ENCODE results near the gene MAPRE3. TPM values are rescaled to one million over a fixed set of nuclear protein-coding genes. Genes with fewer than 3 reads are reported as not detected.
A peak's percentile ranks its signal among the peaks of the same experiment; 100 is the strongest.

MAPRE3 gene
- total RNA-seq, 2 experiments from 2014 or later, result 3.4 to 4.5 TPM

DNA sequence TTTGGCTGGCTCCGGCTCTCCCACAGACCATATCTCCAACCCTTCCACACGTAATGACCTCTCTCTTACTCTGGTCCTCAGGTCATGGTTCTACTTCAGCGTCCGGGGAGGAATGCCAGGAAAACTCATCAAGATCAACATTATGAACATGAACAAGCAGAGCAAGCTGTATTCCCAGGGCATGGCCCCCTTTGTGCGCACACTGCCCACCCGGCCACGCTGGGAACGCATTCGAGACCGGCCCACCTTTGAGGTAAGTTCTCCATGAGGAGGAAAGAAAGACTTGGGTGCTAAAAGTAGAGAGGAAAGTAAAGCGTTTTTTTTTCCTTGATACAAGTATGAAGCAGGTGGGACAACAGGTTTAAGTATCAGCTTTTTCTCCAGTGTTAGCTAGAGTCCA is 82.9 kb downstream of the MAPRE3 start:
- Mint-ChIP-seq H3K36me3 (ENCODE audit: low read depth) (peaks cover 50% of the 10 kb centered on the region), H3K9me3 (no peaks in the 10 kb centered on the region), H3K4me1 (ENCODE audit: low read depth) (peaks cover 27% of the 10 kb centered on the region), H3K4me3 (peak overlapping the region; percentile 96), H3K27me3 (peaks cover 15% of the 10 kb centered on the region), H3K27ac (peak overlapping the region; percentile 15)
- no peak overlapping the region for H3K4me3 ChIP-seq (ENCODE audit: low read length)
- H3K27ac ChIP-seq (ENCODE audit: low read depth in 1 of 2, low read length in 2 of 2), result no peak overlapping the region
- peaks cover 20% of the 10 kb centered on the region for H3K4me1 ChIP-seq (ENCODE audit: insufficient read depth, low read length)
- DNase-seq (peak in 1 of 14 experiments; percentile 19), ATAC-seq (ENCODE audit: poor library complexity) (no peak)
- intact Hi-C loops (cut with DNase I, micrococcal nuclease), result loop anchor here in 1 of 2 experiments (5.0 kb wide), 1 partner anchor 159 kb away; the partner anchor contains the start of genes ATRAID and SLC5A6
- ChIA-PET POLR2A (interaction anchor here (3.0 to 13.4 kb wide), 3 partner anchors 8 to 31 kb away, joined by 26 to 301 read pairs (median 113); partner anchors contain the start of genes KHK and OST4), CTCF (interaction anchor here (0.9 to 1.4 kb wide), 2 partner anchors 18 to 92 kb away, joined by 3 to 4 read pairs; partner anchors contain the start of gene OST4)
- H3K27me3 ChIP-seq (ENCODE audit: control insufficient read depth in 1 of 2, insufficient read depth in 2 of 2, low read length in 2 of 2), result no peaks in the 10 kb centered on the region
- TF ChIP-seq, protein P1, sequence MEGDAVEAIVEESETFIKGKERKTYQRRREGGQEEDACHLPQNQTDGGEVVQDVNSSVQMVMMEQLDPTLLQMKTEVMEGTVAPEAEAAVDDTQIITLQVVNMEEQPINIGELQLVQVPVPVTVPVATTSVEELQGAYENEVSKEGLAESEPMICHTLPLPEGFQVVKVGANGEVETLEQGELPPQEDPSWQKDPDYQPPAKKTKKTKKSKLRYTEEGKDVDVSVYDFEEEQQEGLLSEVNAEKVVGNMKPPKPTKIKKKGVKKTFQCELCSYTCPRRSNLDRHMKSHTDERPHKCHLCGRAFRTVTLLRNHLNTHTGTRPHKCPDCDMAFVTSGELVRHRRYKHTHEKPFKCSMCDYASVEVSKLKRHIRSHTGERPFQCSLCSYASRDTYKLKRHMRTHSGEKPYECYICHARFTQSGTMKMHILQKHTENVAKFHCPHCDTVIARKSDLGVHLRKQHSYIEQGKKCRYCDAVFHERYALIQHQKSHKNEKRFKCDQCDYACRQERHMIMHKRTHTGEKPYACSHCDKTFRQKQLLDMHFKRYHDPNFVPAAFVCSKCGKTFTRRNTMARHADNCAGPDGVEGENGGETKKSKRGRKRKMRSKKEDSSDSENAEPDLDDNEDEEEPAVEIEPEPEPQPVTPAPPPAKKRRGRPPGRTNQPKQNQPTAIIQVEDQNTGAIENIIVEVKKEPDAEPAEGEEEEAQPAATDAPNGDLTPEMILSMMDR (IDR thresholded peaks at IDR 0.05), result no peak
- H3K36me3 ChIP-seq (ENCODE audit: insufficient read depth, low read length), result peaks cover 25% of the 10 kb centered on the region
- no peaks in the 10 kb centered on the region for H3K9me3 ChIP-seq (ENCODE audit: control insufficient read depth in 1 of 2, insufficient read depth in 1 of 2, low read length in 2 of 2)

DNA sequence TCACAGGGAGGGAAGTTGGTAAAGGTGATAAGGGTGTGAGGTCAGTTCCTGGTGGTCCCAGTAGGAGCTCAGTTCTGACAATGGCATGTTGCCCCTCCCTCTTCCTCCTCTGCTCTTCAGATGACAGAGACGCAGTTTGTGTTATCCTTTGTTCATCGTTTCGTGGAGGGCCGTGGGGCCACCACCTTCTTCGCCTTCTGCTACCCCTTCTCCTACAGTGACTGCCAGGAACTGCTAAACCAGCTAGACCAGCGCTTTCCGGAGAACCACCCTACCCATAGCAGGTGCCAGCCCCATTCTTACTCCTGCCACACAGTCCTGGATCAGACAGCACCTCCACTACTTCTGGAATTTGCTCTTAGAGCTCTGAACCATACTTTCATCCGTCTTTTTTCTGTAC is 83.3 kb downstream of the MAPRE3 start:
- Mint-ChIP-seq H3K36me3 (ENCODE audit: low read depth) (peaks cover 53% of the 10 kb centered on the region), H3K9me3 (no peaks in the 10 kb centered on the region), H3K27me3 (peaks cover 15% of the 10 kb centered on the region), H3K4me3 (peak overlapping the region; percentile 40), H3K27ac (peak overlapping the region; percentile 15), H3K4me1 (ENCODE audit: low read depth) (peaks cover 27% of the 10 kb centered on the region)
- peaks cover 20% of the 10 kb centered on the region for H3K4me1 ChIP-seq (ENCODE audit: insufficient read depth, low read length)
- no peak overlapping the region for H3K27ac ChIP-seq (ENCODE audit: low read depth in 1 of 2, low read length in 2 of 2)
- H3K27me3 ChIP-seq (ENCODE audit: control insufficient read depth in 1 of 2, insufficient read depth in 2 of 2, low read length in 2 of 2), result no peaks in the 10 kb centered on the region
- H3K36me3 ChIP-seq (ENCODE audit: insufficient read depth, low read length), result peaks cover 27% of the 10 kb centered on the region
- TF ChIP-seq, protein P1 (IDR thresholded peaks at IDR 0.05), result no peak
- no peaks in the 10 kb centered on the region for H3K9me3 ChIP-seq (ENCODE audit: control insufficient read depth in 1 of 2, insufficient read depth in 1 of 2, low read length in 2 of 2)
- intact Hi-C loops (cut with DNase I, micrococcal nuclease), result loop anchor here in 1 of 2 experiments (5.0 kb wide), 1 partner anchor 159 kb away; the partner anchor contains the start of genes ATRAID and SLC5A6
- POLR2A ChIA-PET, result interaction anchor here (1.3 to 13.4 kb wide), 2 partner anchors 17 to 34 kb away, joined by 3 to 301 read pairs; partner anchors contain the start of gene OST4
- CTCF ChIA-PET, result interaction anchor here (1.4 kb wide), 1 partner anchor 18 kb away, joined by 4 read pairs; the partner anchor contains the start of gene OST4
- DNase-seq, result peak in 1 of 14 experiments; percentile 10
- H3K4me3 ChIP-seq (ENCODE audit: low read length), result no peak overlapping the region
- no peak for ATAC-seq (ENCODE audit: poor library complexity)

DNA sequence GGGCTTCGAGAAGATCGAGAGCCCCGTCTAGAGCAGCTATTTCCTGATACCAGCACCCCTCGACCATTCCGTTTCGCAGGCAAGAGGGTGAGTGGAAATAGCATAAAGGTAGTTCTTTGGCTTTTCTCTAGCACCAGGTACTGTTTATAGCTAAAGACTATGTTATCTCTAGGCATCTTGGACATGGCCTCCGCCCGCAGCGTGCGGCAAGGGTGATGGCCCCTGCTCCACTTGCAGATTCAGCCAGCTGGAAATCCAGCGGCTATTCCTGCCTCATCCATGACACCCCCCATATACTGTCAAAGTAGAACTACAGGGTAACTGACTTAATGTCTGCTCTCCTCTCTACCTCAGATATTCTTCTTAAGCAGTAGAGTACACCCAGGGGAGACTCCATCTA is 84.3 kb downstream of the MAPRE3 start:
- POLR2A ChIA-PET, result interaction anchor here (1.3 to 13.4 kb wide), 2 partner anchors 16 to 33 kb away, joined by 3 to 301 read pairs; partner anchors contain the start of gene OST4
- TF ChIP-seq, protein P1 (IDR thresholded peaks at IDR 0.05), result no peak

More for the DNA sequence above, 84.3 kb downstream of the MAPRE3 start:
- CTCF ChIA-PET, result interaction anchor here (1.4 kb wide), 1 partner anchor 17 kb away, joined by 4 read pairs; the partner anchor contains the start of gene OST4
- Mint-ChIP-seq H3K27me3 (peaks cover 15% of the 10 kb centered on the region), H3K9me3 (no peaks in the 10 kb centered on the region), H3K4me3 (peak overlapping the region; percentile 58), H3K4me1 (ENCODE audit: low read depth) (peaks cover 22% of the 10 kb centered on the region), H3K36me3 (ENCODE audit: low read depth) (peaks cover 52% of the 10 kb centered on the region), H3K27ac (peak overlapping the region; percentile 65)
- H3K27ac ChIP-seq (ENCODE audit: low read depth in 1 of 2, low read length in 2 of 2), result no peak overlapping the region
- no peak overlapping the region for H3K4me3 ChIP-seq (ENCODE audit: low read length)
- intact Hi-C loops (cut with DNase I, micrococcal nuclease), result loop anchor here in 1 of 2 experiments (5.0 kb wide), 1 partner anchor 158 kb away; the partner anchor contains the start of genes ATRAID and SLC5A6
- H3K36me3 ChIP-seq (ENCODE audit: insufficient read depth, low read length), result peaks cover 31% of the 10 kb centered on the region
- H3K27me3 ChIP-seq (ENCODE audit: control insufficient read depth in 1 of 2, insufficient read depth in 2 of 2, low read length in 2 of 2), result no peaks in the 10 kb centered on the region
- H3K4me1 ChIP-seq (ENCODE audit: insufficient read depth, low read length), result peaks cover 13% of the 10 kb centered on the region
- DNase-seq (no peak), ATAC-seq (ENCODE audit: poor library complexity) (no peak)
- no peaks in the 10 kb centered on the region for H3K9me3 ChIP-seq (ENCODE audit: control insufficient read depth in 1 of 2, insufficient read depth in 1 of 2, low read length in 2 of 2)
